Measurements from ENCODE around the gene BAD. TPM values are rescaled to one million over a fixed set of nuclear protein-coding genes. Genes with fewer than 3 reads are reported as not detected.
A peak's percentile ranks its signal among the peaks of the same experiment; 100 is the strongest.

Gene BAD
- total and polyA plus RNA-seq, 2 of the 13 experiments (the other 11 are each of a cell fraction or from before 2014, with no cell fraction given): 17.9 to 28.5 TPM

- TF ChIP-seq REXO4 (CRISPR knock-in tag; IDR thresholded peaks at IDR 0.05; ENCODE audit: borderline replicate concordance) (no peak), U2AF2 (IDR thresholded peaks at IDR 0.05; ENCODE audit: low read depth, low read length) (no peak), MYNN (CRISPR knock-in tag; IDR thresholded peaks at IDR 0.05; ENCODE audit: low read depth) (no peak), KMT2A (CRISPR knock-in tag; IDR thresholded peaks at IDR 0.05) (no peak), DR1 (CRISPR knock-in tag; IDR thresholded peaks at IDR 0.05) (no peak; the same call in 1 of the 2 replicates), KLF16 (CRISPR knock-in tag; IDR thresholded peaks at IDR 0.05) (no peak), ZNF674 (CRISPR knock-in tag; IDR thresholded peaks at IDR 0.05; ENCODE audit: low read depth) (no peak), SNAPC2 (CRISPR knock-in tag; IDR thresholded peaks at IDR 0.05) (no peak), ZSCAN20 (CRISPR knock-in tag; IDR thresholded peaks at IDR 0.05; ENCODE audit: borderline replicate concordance) (no peak), DPF2 (CRISPR knock-in tag; IDR thresholded peaks at IDR 0.05; ENCODE audit: borderline replicate concordance, low read depth) (no peak), TRAFD1 (CRISPR knock-in tag; IDR thresholded peaks at IDR 0.05; ENCODE audit: borderline replicate concordance) (no peak), GLI4 (CRISPR knock-in tag; IDR thresholded peaks at IDR 0.05; ENCODE audit: borderline replicate concordance) (no peak), ASH2L (IDR thresholded peaks at IDR 0.05; ENCODE audit: insufficient read length, low read depth, low read length) (no peak), ZNF337 (CRISPR knock-in tag; IDR thresholded peaks at IDR 0.05; ENCODE audit: borderline replicate concordance, low read depth) (no peak), NFIB (CRISPR knock-in tag; IDR thresholded peaks at IDR 0.05; ENCODE audit: borderline replicate concordance) (no peak), GPBP1L1 (CRISPR knock-in tag; IDR thresholded peaks at IDR 0.05) (no peak), PLRG1 (conservative IDR thresholded peaks at IDR 0.05) (no peak), MXD4 (CRISPR knock-in tag; IDR thresholded peaks at IDR 0.05) (no peak), MEIS1 (CRISPR knock-in tag; IDR thresholded peaks at IDR 0.05; ENCODE audit: borderline replicate concordance) (peak; percentile 53; the same call in 1 of the 2 replicates), ZBTB25 (CRISPR knock-in tag; IDR thresholded peaks at IDR 0.05) (no peak), HMGXB4 (CRISPR knock-in tag; IDR thresholded peaks at IDR 0.05; ENCODE audit: borderline replicate concordance in 1 of 2, low read depth in 1 of 2) (peak; percentile 34 to 64; a peak in 2 of 4 replicates), SIX4 (CRISPR knock-in tag; IDR thresholded peaks at IDR 0.05) (no peak), NRL (CRISPR knock-in tag; IDR thresholded peaks at IDR 0.05; ENCODE audit: borderline replicate concordance) (0 out of 2 replicates have a peak, but pooled peaks have one; percentile 23)
Measured at GRCh38 chr11:64252003-64252872, 32.2 kb downstream of the BAD start (continued).
